Thoracic aorta (tissue), 2 donors: ENCODE results near the gene RIMKLB. TPM values are rescaled to one million over a fixed set of nuclear protein-coding genes. Genes with fewer than 3 reads are reported as not detected.

Experiments used
- ATAC-seq: fragments of 150-250 bp; one replicate; pipeline ENCODE4 v1.8.0; 2017; ENCODE audit warnings: low read depth; ENCODE audit not compliant: insufficient number of reproducible peaks, low FRiP score
- DNase-seq: peaks from one replicate; pipeline ENCODE4 v3.0.0-alpha.2; 2020; ENCODE audit warnings: low spot score
- H3K27ac ChIP-seq, 2 donors: fragments of 200-600 bp; sonication (generic); 1 replicate in 1 of 2; 2 replicates in 1 of 2; pipeline ENCODE4 v1.5.1; 2016; ENCODE audit warnings: mild to moderate bottlenecking in 2 of 2, moderate library complexity in 2 of 2
- H3K27me3 ChIP-seq: fragments of 200-600 bp; sonication (generic); replicated peaks from 2 replicates; pipeline ENCODE4 v1.6.0; 2016; ENCODE audit warnings: mild to moderate bottlenecking; ENCODE audit not compliant: insufficient read depth
- H3K36me3 ChIP-seq: fragments of 200-600 bp; sonication (generic); one replicate; pipeline ENCODE4 v1.5.1; 2016
- H3K4me1 ChIP-seq, 2 donors: fragments of 200-600 bp; sonication (generic); 1 replicate in 1 of 2; 2 replicates in 1 of 2; pipeline versions ENCODE4 v1.5.1 to v1.6.0; 2016; ENCODE audit warnings: low read depth in 2 of 2, mild to moderate bottlenecking in 1 of 2; ENCODE audit not compliant: control insufficient read depth in 1 of 2
- H3K4me3 ChIP-seq: fragments of 200-600 bp; sonication (generic); 2 replicates; pipeline ENCODE4 v1.5.1; 2016; ENCODE audit warnings: mild to moderate bottlenecking
- H3K9me3 ChIP-seq: fragments of 200-600 bp; sonication (generic); 2 replicates; pipeline ENCODE4 v1.5.1; 2016
- total RNA-seq, 2 donors: library from RNA; depleted of rRNA; stranded (reverse); fragments of >200 nt; gene quantifications; one replicate each; pipeline versions ENCODE4 v1.1.0 to v1.2.3, GENCODE V29; 2016
- TF ChIP-seq, protein P1 (sequence below): fragments of 200-600 bp; sonication (generic); IDR thresholded peaks from one replicate; pipeline ENCODE4 v1.5.1; 2019; ENCODE audit warnings: antibody characterized with exemption

The RIMKLB gene
- total RNA-seq, 2 donors from 2014 or later = 87.6 to 159 TPM

GRCh38 chr12:8678661-8679111, 19.1 kb upstream of the RIMKLB start:
- TF ChIP-seq, protein P1, sequence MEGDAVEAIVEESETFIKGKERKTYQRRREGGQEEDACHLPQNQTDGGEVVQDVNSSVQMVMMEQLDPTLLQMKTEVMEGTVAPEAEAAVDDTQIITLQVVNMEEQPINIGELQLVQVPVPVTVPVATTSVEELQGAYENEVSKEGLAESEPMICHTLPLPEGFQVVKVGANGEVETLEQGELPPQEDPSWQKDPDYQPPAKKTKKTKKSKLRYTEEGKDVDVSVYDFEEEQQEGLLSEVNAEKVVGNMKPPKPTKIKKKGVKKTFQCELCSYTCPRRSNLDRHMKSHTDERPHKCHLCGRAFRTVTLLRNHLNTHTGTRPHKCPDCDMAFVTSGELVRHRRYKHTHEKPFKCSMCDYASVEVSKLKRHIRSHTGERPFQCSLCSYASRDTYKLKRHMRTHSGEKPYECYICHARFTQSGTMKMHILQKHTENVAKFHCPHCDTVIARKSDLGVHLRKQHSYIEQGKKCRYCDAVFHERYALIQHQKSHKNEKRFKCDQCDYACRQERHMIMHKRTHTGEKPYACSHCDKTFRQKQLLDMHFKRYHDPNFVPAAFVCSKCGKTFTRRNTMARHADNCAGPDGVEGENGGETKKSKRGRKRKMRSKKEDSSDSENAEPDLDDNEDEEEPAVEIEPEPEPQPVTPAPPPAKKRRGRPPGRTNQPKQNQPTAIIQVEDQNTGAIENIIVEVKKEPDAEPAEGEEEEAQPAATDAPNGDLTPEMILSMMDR = no peak
- ATAC-seq = no peak
- no peak overlapping the region for H3K27ac ChIP-seq
- H3K9me3 ChIP-seq = no peaks in the 10 kb centered on the region
- H3K36me3 ChIP-seq = no peaks in the 10 kb centered on the region
- H3K4me1 ChIP-seq = peaks cover 0 to 11% of the 10 kb centered on the region in 2 donors
- H3K27me3 ChIP-seq = no peaks in the 10 kb centered on the region
- no peak for DNase-seq
- H3K4me3 ChIP-seq = no peak overlapping the region

DNA sequence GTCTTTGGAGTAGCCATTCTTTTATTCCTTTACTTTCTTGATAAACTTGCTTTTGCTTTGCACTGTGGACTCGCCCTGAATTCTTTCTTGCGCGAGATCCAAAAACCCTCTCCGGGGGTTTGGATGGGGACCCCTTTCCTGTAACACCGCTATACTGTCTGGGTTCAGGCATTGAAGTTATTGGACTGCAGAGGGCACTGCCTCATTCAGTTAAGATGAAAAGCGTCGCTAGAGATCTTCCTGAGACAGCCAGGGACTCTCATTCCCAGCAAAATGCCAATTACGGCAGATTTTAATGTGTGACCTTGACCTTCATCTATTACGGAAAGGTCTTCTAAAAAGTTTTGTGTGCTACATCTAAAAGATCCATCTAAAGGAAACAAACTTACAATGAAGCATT, 17.3 kb upstream of the RIMKLB start:
- Histone ChIP-seq H3K27me3 (no peaks in the 10 kb centered on the region), H3K9me3 (no peaks in the 10 kb centered on the region), H3K4me1 (peaks cover 0 to 11% of the 10 kb centered on the region in 2 donors), H3K36me3 (no peaks in the 10 kb centered on the region), H3K27ac (no peak overlapping the region), H3K4me3 (no peak overlapping the region)
- TF ChIP-seq, protein P1 = no peak
- ATAC-seq (no peak), DNase-seq (no peak)

DNA sequence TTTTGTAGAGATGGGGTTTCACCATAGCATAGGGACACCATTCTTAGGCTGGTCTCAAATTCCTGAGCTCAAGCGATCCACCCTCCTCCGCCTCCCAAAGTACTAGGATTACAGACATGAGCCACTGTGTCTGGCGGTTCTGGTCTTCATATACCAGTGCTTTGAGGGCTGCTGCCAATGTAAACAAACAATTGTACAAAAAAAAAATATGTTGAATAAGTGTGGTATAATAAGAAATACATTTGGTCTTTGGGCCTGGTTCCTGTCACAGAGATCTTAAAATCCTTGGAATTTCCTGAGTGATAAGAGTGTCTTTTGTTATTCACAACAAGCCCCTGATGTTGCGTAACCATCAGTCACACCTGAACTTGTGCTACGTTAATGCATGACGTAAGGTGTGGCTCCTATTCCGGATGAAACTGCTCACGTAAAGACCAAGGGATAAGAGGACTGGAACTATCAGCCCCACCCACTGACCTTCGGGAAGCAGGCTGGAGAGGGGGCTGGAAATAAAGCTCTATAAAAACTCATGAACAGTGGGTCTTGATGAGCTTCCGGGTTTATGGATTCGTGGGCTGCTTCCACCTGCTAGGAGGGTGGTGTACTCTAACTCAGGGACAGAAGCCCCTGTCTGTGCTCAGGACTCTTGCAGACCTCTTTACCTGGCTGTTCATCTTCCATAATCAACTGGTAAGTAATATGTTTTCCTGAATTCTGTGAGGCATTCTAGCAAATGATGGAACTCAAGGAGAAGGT, 16.5 kb upstream of the RIMKLB start:
- Histone ChIP-seq H3K4me1 (peaks cover 0 to 11% of the 10 kb centered on the region in 2 donors), H3K4me3 (no peak overlapping the region), H3K27me3 (no peaks in the 10 kb centered on the region), H3K36me3 (no peaks in the 10 kb centered on the region), H3K9me3 (no peaks in the 10 kb centered on the region), H3K27ac (peak overlapping the region in 1 of 2 donors; percentile 36)
- TF ChIP-seq, protein P1 = no peak
- ATAC-seq (no peak), DNase-seq (no peak)

- no peaks in the 10 kb centered on the region for H3K36me3 ChIP-seq
- TF ChIP-seq, protein P1 = no peak
- H3K4me3 ChIP-seq = no peak overlapping the region
- H3K4me1 ChIP-seq = peaks cover 12 to 40% of the 10 kb centered on the region in 2 donors
- H3K27me3 ChIP-seq = no peaks in the 10 kb centered on the region
- no peak for ATAC-seq
- no peak for DNase-seq
- H3K27ac ChIP-seq = no peak overlapping the region
- H3K9me3 ChIP-seq = no peaks in the 10 kb centered on the region
These were observed 12.7 kb upstream of the RIMKLB start for GRCh38 chr12:8685051-8685450.

DNA sequence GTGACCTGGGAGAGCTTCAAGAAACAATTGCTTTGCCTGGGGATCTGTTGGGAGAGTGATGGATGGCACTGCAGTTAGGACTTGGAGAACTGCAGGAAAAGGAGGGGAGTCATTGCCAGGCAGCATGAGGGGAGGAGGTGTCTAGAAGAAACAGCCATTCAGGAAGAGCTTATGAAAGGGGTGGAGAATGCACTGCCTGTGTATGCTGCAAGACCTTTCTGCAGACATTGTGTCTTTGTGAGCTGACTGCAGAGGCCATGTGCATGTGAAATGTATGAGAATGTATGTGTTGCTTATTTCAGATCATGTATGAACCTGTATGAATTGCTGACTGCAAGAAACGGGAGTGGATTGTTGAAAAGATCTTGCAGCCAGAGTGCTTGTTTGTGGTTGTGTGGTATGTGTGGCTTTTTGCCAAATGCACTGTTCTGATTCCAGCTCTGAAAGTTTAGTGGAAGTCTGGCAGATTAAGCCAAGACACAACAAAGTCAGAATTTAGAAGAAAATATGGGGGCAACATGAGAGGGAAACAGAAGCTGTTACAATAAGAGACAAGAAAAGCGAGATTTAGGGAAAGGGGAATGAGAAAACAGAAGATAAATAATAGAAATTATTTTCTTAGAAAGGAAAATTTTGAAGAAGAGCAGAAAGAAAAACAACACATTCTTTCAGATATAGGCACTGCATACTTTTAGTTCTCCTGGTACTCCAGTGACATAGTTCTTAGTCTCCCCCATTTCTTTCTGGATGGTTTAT, 9.8 kb upstream of the RIMKLB start:
- DNase-seq (peak; percentile 53), ATAC-seq (peak; percentile 85)
- no peaks in the 10 kb centered on the region for H3K27me3 ChIP-seq
- H3K27ac ChIP-seq = peak overlapping the region; percentile 67 to 90
- H3K9me3 ChIP-seq = no peaks in the 10 kb centered on the region
- peaks cover 20 to 44% of the 10 kb centered on the region in 2 donors for H3K4me1 ChIP-seq
- no peaks in the 10 kb centered on the region for H3K36me3 ChIP-seq
- H3K4me3 ChIP-seq = peak overlapping the region; percentile 28
- TF ChIP-seq, protein P1 = no peak
